NK-92 treated with Interleukin-12 subunit alpha and Interleukin-12 subunit beta, amount 100 ng/mL, for 24 hours (cell line): Measurements from ENCODE around the gene DNA2.
"Not testable (repeated sequence)": the region's sequence is repeated elsewhere in the genome, so short reads cannot be mapped to it uniquely, and the experiment has no call there.

Experiments used
- DNase-seq: peaks from one replicate; lab custom pipeline; 2025; lab: John Stamatoyannopoulos, UW

DNA2 gene

DNA sequence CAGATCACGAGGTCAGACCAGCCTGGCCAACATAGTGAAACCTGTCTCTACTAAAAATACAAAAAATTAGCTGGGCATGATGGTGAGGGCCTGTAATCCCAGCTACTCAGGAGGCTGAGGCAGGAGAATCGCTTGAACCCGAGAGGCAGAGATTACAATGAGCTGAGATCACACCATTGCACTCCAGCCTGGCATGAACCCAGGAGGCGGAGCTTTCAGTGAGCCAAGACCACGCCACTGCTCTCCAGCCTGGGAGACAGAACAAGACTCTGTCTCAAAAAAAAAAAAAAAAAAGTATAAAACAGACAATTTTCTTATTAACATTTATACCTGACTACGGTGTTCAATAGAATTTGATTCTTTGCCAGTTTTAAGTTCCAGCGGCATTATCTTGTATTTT lies 22.1 kb downstream of the DNA2 start:
- DNase-seq, result not testable (repeated sequence)

DNA sequence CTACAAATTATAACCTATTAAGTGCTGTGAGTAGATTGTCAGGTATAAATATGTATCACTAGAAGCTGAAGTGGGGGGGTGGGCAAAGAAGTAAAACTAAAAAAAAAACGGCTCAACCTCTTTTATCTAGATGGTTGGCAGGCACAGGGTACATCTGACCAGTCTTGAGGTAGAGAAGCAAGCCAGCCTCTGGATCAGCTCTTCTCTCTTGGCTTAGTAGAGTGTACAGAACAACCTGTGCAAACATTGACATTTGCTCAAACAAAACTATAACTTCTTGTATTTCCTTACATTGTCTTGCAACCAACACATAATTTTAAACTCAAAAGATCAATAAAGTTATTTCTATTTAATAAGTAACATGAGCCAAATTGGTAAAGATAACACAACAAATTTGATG lies 25.6 kb downstream of the DNA2 start:
- DNase-seq, result no peak

DNA sequence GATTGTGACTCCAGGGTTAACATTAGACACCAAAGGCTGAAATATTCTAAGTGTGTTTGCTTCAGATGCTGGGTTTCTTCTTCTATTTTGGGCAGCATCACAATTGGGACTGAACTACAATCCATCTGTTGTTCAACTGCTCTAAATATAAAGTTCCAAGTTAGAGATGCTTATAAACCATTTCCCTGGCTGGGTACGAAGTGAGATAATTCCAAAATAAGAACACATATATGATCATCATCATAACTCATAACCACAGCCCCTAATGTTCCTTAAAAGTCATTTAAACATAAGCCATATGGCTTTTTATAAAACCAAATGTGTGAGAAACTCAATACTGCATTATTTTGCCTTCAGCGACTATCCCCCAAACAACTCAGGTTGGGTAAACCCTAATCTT lies 28.8 kb downstream of the DNA2 start:
- DNase-seq, result no peak

DNA sequence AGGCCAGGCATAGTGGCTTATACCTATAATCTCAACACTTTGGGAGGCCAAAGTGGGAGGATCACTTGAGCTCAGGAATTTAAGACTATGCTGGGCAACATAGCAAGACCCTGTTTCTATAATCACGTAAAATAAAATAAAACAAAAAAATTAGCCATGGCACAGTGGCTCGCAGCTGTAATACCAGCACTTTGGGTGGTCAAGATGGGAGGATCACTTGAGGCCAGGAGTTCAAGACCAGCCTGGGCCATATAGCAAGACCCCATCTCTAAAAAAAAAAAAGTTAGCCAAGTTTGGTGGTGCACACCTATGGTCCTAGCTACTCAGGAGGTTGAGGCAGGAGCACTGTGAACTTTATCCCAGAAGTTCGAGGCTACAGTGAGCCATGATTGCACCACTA lies 30.9 kb downstream of the DNA2 start:
- no peak for DNase-seq

DNA sequence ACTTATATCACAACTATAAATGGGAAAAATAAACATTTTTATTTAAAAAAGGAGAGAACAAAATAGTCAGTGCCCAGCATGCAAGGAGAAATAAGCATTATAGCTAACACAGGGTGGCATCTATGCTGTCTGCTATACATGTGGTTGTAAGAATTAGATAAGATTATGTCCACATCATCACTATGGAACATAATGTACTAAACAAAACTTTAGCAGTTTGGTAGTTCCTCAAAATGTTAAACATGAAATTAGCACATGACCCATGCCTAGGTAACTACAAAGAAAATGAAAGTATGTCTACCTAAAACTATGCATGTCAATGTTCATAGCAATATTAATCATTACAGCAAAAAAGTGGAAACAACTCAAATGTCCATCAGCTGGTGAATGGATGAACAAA lies 36.0 kb downstream of the DNA2 start:
- no peak for DNase-seq

DNA sequence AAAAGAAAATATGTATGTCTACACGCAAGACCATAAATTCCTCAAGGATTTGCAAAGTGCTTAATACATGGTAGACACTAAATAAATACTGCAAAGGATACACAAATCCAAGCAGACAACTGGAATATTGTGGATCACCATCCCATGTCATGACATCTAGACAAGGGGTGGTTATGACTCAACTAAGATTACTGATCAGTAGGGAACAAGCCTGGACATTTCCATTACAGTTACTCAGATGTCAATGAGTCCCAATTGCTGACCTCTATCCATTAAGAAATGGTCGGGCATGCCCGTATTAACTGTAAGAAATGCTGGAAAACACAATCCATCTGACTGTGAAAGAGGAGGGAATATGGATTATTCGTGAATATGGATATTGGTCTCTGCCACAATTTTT lies 37.1 kb downstream of the DNA2 start:
- no peak for DNase-seq

DNA sequence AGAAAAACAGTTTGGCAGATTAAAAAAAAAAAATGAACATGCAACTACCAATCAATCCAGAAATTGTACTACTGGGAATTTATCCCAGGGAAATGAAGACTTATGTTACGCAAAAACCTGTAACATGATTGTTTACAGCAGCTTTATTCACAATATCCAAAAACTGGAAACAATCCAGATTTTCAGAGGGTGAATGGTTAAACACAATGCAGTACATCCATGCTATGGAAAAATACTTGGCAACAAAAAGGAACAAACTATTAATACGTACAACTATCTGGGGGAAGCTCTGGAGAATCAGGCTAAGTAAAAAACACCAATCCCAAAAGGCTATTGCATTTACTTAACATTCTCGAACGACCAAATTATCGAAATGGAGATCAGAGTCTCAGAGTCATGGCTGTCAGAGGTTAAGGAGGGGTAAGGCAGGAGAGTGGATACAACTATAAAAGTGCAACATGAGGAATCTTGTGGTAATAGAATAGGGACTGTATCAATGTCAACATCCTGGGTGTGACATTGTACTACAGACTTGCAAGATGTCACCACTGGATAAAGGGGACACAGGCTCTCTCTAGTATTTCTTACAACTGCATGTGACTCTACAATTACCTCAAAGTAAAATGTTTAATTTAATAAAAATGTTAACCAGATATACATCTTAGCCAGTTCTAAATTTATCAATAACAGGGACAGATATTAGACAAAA lies 43.2 kb downstream of the DNA2 start:
- no peak for DNase-seq

DNA sequence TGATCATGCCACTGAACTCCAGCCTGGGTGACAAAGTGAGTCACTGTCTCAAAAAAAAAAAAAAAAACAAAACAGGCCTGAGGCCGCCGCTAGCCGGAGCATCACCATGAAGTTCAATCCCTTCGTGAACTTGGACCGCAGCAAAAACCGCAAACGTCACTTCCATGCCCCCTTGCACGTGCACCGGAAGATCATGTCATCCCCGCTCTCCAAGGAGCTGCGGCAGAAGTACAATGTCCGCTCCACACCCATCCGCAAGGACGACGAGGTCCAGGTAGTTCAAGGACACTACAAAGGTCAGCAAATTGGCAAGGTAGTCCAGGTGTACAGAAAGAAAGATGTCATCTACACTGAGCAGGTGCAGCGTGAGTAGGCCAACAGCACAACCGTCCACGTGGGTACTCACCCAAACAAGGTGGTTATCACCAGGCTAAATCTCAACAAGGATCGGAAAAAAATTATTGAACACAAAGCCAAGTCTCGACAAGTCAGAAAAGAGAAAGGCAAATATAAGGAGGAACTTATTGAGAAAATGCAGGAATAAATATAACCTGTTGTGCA lies 47.2 kb downstream of the DNA2 start:
- DNase-seq, result no peak

DNA sequence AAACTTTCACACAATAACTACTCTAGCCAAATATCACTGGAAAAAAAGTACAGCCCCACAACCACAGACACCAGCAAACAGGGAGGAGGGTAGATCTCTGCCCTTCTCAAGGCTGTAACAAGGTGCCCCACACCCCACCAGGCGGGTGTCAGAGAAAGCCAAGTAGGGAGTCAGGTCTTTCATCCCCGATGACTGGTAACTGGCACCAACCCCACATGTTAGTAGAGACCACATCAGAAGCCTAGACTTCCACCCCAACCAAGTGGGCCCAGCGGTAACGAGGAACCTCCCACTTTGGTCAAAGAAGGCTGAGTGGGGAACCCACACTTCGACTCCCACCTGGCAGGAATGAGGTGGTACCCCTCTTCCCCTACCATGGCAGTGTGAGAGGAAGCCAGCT lies 48.3 kb downstream of the DNA2 start:
- no peak for DNase-seq

DNA sequence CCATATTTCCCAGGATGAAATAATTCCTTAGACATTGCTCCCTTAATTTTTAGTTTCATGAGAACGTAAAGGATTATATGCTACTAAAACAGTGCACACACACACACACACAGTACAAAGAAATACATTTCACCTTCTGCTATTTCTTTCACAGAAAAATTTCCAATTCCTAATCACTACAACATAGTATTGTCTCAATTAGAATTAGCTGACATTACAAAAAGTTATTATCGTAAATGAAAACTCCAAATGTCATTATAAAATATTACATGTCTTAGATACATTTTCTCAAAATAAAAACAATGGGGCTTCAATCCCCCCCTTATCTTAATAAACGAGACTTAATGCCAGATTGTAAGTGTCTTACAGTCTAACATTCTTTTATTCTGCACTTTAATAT lies 52.4 kb downstream of the DNA2 start:
- no peak for DNase-seq

DNA sequence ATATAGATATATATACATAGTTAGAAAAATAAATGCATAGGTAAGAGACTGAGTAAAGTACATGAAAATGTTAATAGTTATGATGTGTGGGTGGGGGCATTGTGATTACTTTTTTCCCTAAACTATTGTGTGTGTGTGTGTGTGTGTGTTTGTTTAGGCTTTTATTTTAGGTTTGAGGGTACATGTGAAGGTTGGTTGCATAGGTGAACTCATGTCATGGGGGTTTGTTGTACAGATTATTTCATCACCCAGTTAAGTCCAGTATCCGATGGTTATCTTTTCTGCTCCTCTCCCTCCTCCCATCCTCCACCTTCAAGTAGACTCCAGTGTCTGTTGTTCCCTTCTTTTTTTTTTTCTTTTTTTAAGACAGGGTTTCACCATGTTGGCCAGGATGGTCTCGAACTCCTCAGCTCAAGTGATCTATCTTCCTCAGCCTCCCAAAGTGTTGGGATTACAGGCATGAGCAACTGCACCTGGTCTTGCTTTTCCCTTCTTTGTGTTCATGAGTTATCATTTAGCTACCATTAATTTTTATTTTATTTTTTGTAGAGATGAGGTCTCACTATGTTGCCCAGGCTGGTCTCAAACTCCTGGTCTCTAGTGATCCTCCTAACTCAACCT lies 62.8 kb downstream of the DNA2 start:
- no peak for DNase-seq

DNA sequence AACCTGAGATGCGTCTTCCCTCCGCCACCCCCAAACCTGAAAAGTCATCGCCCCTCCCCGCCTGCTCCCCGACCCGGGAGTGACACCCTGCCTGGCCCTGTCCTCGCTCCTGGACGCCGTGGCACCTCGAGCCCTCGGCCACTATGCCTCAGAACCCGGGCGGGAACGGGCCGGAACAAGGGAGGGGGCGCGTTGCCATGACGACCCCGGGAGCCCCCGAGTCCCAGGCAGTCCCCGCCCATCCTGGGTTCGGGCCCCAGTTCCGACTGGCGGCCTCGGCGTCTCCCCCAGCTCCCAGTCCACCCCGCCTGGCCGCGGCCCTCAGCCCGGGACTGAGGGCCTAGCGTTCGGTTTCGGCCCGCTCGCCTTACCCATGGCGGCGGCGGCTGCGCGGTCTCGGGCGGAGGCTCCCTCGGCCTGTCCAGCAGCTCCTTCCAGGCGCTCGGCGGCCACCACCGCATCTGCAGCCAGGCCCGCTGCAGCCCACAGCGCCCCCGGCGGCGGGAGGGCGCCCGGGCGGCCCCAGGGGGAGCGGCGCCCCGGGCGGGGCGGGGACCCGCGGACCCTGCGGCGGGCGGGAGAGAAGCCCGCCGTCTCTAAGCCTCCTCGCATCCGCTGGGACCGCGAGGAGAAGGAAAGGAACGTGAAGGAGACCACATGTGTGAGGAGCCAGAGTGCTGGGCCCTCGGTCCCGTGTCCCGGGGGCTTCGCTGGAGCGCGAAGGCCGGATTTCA lies 64.8 kb downstream of the DNA2 start, which contains the start of gene RUFY2:
RUFY2 (minus strand) TSS at position 463 of the 734 bp plus-strand sequence; CDS start at position 375, 88 bp downstream.
- peak; percentile 69 for DNase-seq

DNA sequence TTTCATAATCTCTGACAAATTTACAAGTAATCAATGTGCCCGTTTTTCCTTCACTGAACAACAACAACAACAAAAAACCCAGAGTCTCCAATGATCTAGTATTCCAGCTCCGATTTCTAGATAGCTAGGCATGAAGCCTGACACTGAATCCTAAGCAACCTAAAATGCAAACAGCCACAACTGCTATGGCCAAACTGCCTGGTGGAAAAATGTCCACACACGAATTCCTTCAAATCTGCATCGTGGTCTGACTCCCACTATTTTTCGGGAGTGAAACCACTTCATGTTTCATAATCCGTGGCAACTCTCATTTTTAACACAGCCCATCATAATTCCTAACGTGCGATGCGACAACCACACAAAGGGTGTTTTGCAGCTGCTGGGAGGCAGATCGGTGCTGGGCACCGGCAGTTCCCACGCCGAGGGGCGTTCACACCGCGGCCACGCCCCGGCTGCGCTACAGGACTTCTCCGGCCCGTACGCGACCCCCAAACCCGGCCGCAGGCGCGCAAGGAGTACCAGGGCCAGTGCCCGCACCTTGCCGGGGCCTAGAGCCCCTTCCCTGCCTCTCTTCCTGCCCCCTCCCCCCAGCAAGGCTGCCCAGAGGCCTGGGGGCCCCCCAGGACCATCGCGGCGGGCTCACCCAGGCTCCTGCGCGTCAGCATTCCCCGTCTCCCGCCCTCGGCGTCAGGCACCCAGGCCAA lies 65.5 kb downstream of the DNA2 start:
- DNase-seq, result peak; percentile 26

DNA sequence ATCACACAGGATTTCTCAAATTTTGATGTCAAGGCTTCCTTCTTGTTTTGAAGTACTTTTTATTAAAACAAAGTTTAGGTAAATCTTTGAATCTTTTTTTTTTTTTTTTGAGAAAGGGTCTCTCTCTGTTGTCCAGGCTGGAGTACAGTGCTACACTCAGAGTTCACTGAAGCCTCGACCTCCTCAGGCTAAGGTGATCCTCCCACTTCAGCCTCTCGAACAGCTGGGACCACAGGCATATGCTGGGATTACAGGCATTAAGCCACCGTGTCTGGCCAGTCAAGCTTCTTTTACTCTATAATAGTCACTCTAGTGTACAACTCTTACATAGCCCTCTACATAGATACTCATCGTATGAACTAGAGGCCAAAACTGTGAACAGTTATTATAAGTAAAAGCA lies 68.1 kb downstream of the DNA2 start:
- DNase-seq, result no peak

DNA sequence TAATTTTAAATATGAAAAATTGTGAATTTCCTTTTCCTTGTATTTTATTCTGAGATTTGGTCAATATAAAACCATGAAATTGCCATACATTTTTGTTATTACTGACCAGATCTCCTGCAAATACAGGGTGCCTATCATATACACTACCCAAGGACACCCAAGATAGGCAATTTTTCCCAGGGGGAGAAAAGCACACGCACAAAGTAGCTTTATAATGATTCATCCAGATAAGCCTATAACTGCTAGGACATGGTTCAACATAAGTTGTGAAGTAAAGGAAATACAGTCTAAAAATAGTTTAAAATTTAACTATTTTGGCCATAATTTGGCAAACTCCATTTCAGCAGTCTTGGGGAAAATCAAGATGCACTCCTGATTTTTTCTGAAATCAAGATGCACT lies 69.5 kb downstream of the DNA2 start:
- no peak for DNase-seq

DNA sequence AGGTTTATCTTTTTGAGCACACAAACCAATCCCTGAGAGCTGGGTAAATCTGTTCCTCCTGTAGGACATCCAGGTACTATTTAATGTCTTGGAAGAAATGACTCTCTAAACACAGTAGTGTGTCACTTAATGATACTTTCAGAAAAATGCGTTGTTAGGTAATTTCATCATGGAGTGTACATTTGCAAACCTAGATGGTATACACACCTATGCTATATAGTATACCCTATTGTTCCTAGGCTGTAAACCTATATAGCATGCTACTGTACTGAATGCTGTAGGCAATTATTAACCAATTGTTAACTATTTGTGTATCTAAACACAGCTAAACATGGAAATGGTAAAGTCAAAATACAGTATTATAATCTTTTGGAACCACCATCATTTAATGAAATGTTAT lies 74.8 kb downstream of the DNA2 start:
- no peak for DNase-seq

DNA sequence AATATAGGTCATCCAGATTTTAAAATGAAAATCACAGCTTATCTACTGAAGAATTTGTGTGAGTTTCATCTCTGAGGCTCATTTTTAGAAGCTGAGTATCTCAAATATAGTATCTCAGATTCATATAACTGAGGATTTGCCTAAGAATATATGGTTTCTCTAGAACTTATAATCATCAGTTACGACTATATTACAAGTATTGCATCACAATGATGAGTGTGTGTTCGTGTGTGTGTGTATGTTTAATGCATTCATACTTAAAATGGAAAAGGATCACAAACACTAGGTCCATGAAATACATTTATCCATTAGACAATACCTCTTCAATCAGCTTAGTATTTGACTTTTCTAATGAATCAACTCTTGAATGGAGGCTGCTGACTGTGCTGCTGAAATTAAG lies 86.0 kb downstream of the DNA2 start:
- no peak for DNase-seq

DNA sequence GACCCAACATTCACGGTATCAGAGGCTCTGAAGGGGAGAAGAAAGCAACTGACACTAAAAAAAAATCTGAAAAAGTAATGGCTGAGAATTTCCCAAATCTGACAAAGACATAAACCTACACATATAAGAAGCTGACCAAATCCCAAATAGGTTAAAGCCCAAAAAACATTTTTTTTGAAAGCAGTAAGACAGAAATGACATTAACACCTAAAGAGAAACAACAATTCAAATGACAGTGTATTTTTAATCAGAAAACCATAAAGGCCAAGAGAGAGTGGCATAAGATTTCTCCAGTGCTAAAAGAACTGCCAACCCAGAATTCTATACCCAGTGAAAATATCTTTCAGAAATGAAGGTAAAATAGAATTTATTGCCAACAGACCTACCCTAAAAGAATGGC lies 100.2 kb downstream of the DNA2 start:
- DNase-seq, result no peak

DNA sequence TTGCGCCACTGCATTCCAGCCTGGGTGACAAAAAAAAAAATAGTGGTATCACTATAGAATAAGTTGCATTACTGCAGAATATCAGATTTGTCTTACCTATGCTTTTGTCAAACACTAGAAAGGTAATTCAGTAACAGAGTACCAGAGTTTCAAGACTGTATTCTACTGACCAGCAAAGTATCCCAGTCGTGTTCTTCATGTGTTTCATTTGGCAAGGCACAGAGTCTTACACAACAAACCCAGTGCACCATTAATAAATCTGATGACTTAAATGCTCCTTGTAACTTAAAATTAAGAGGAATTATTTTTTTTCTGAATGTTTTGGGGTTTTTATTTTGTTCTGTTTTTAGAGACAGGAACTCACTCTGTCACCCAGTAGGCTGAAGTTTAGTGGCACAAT lies 104.7 kb downstream of the DNA2 start:
- DNase-seq, result no peak

DNA sequence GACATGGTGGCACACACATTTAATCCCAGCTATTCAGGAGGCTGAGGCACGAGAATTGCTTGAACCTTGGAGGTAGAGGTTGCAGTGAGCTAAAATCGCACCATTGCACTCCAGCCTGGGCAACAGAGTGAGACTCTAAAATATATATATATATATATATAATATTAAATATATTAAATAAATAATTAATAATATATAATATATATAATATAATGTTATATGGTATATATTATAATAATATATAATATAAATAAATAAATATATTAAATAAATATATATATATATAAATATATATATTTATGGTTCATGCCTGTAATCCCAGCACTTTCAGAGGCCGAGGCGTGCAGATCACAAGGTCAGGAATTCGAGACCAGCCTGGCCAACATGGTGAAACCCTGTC lies 105.2 kb downstream of the DNA2 start:
- DNase-seq, result no peak

DNA sequence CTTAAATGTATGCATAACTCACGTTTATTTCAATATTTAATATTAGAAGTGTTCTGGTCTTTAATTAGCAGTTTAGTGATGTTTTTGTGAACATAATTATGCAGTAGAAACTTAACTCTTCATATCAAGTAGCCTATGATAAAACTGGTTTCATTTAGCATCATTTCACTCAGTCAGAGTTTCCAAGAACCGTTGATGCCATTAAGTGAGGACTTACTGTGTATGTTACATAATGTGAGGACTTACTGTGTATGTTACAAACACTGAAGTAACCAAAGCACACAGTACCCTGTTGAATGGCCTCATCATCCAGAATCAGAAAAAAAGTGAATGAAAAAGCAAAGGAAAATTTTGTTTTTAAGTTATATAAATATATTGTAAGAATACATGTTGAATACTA lies 106.2 kb downstream of the DNA2 start:
- no peak for DNase-seq

DNA sequence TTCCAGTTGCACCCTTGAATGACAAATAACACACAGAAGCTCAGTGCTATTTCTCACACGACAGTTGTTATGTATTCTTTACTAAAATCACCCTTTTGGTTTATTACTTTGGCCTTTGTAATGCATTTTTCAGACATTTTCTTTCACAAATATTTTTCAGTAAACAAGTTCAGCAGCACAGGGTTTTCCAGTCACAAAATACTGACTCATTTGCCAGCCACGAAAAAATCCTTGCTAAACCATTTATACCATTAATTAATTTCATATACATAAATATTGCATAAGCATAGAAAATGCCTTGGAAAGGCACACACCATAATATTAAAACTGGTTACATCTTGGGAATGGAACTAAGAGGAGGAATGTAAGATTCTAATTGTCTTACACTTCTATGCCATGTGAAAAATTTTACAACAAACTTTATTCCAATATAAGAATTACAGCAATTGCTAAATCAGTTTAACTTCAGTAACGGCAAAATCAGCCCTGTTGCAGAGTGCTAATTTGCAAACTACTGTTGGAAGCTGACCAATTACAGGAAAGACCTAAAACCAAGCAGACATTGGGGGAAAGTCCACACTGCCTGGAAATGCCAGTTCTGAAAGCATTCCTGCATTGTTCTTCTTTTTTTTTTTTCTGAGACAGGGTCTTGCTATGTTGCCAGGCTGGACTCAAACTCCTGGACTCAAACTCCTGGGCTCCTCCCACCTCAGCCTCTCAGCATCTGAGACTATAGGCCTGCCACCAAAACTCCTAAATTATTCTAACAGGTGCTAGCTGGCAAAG lies 107.5 kb downstream of the DNA2 start:
- no peak for DNase-seq
